K562 (cell line): ENCODE results near the gene PRPF6. TPM values are rescaled to one million over a fixed set of nuclear protein-coding genes. Genes with fewer than 3 reads are reported as not detected.

Source experiments
- FOXK1 ChIP-seq: sonication (generic); formaldehyde crosslinking; IDR thresholded peaks from 2 replicates; pipeline ENCODE4 v1.8.0; 2022; ENCODE audit warnings: missing genetic modification reagents, mild to moderate bottlenecking, borderline replicate concordance
- MXI1 ChIP-seq: IDR thresholded peaks from 2 replicates; pipeline ENCODE4 v1.6.1; 2011; ENCODE audit warnings: low read depth, mild to moderate bottlenecking, improper control_type of control experiment, low read length
- RERE ChIP-seq: sonication (generic); formaldehyde crosslinking; IDR thresholded peaks from 2 replicates; pipeline ENCODE4 v1.8.0; 2023; ENCODE audit warnings: missing genetic modification reagents, mild to moderate bottlenecking, borderline replicate concordance
- polyA plus RNA-seq, 8 experiments: library from polyadenylated mRNA; depleted of rRNA in 4 of 8; stranded (reverse) in 5 of 8; unstranded in 3 of 8; fragments of >200 nt; fragmentation: Nextera tagmentation in 2 of 8; fragmentation: Illumina TruSeq in 1 of 8; extraction: Ambion mirVana in 2 of 8; extraction: Trizol in 1 of 8; gene quantifications; 2 replicates each; pipeline versions ENCODE4 v1.2.1 to v1.2.3, GENCODE V29; 2011 to 2014; ENCODE audit warnings: inconsistent platforms in 1 of 8, missing spikeins in 1 of 8
- total RNA-seq, 7 experiments: library from RNA; depleted of rRNA in 6 of 7; stranded (reverse); fragments of >200 nt in 6 of 7; fragmentation: Illumina TruSeq in 2 of 7; extraction: Trizol in 2 of 7; gene quantifications; 2 replicates each; pipeline versions ENCODE4 v1.2.1 to v1.2.3, GENCODE V29; 2011 to 2021; ENCODE audit warnings: low replicate concordance in 1 of 7

Gene PRPF6
- total and polyA plus RNA-seq, 9 of the 15 experiments (the other 6 are each of a cell fraction or from before 2014, with no cell fraction given) = 4.2 to 83.2 (median 59.9) TPM

DNA sequence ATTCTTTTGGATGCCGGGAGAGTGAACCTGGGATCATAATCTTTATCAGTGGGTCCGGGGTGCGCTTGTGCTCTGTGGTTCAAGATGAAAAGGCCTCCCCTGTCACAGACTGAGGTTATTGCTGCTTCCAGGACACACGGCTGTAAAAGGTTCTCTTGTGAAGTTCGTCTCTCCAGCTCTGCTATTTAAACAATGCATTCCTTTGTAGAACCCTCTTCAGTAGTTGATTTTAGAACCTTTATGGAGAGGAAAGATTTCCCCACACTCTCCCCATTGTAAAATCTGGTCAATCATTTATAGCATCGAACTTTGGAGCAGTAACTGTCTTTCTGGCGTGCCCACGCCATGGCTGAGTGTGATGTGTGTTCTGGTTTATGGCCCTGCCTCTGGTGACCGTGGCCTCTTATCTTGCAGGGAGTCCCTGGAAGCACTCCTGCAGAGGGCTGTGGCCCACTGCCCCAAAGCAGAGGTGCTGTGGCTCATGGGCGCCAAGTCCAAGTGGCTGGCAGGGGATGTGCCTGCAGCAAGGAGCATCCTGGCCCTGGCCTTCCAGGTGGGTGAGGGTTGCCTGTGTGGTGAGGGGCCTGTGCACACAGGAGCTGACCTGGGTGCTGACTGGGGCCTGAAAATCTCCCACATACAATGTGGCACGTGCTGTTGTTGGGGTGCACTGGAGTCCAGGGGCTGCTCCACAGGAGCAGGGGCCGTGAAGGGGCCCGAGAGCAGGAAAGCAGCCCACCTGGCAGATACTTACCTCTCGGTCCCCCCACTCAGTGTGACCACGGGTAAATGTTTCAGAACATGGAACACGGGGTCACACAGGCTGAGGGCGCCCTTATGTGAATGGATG, 43.4 kb downstream of the PRPF6 start (continued):
- TF ChIP-seq RERE = no peak
- TF ChIP-seq MXI1 = no peak
- TF ChIP-seq FOXK1 = no peak
- TF ChIP-seq, all 486 proteins: peak for 0
